HAP-1 (cell line): ENCODE results near the gene NFIC.
"Not testable (repeated sequence)": the region's sequence is repeated elsewhere in the genome, so short reads cannot be mapped to it uniquely, and the experiment has no call there.

Experiments used
- DNase-seq, 2 experiments: peaks; one replicate each; pipeline ENCODE4 v3.0.0-alpha.2; 2016 to 2020; ENCODE audit warnings: low spot score in 2 of 2
- H3K27me3 ChIP-seq: fragments of 250-450 bp; sonication (Bioruptor Pico); 2 replicates; pipeline ENCODE4 v1.5.1; 2020; ENCODE audit warnings: low read depth, mild to moderate bottlenecking, moderate library complexity
- H3K36me3 ChIP-seq: fragments of 250-450 bp; sonication (Bioruptor Pico); replicated peaks from 2 replicates; pipeline ENCODE4 v1.5.1; 2020; ENCODE audit warnings: mild to moderate bottlenecking
- H3K4me1 ChIP-seq: fragments of 250-450 bp; sonication (Bioruptor Pico); 2 replicates; pipeline ENCODE4 v1.5.1; 2020; ENCODE audit warnings: mild to moderate bottlenecking
- H3K4me3 ChIP-seq: fragments of 250-450 bp; sonication (Bioruptor Pico); 2 replicates; pipeline ENCODE4 v1.5.1; 2020; ENCODE audit warnings: mild to moderate bottlenecking, moderate library complexity
- H3K9me3 ChIP-seq: fragments of 250-450 bp; sonication (Bioruptor Pico); 2 replicates; pipeline ENCODE4 v1.5.1; 2020; ENCODE audit warnings: mild to moderate bottlenecking, moderate library complexity
- in situ Hi-C: fragments of 300-500 bp; cut with MboI; formaldehyde crosslinking; loops from 3 replicates; pipeline ENCODE4 v1.14.3; 2020; ENCODE audit warnings: low sequenced_read_pairs, inconsistent platforms, mixed read lengths

NFIC gene

GRCh38 chr19:3381701-3382372, 15.5 kb downstream of the NFIC start:
- no peak for DNase-seq
- in situ Hi-C loops = no loop called here
- Histone ChIP-seq H3K36me3 (peaks cover 33% of the 10 kb centered on the region), H3K9me3 (no peaks in the 10 kb centered on the region), H3K27me3 (no peaks in the 10 kb centered on the region), H3K4me3 (no peak overlapping the region), H3K4me1 (no peaks in the 10 kb centered on the region)

DNA sequence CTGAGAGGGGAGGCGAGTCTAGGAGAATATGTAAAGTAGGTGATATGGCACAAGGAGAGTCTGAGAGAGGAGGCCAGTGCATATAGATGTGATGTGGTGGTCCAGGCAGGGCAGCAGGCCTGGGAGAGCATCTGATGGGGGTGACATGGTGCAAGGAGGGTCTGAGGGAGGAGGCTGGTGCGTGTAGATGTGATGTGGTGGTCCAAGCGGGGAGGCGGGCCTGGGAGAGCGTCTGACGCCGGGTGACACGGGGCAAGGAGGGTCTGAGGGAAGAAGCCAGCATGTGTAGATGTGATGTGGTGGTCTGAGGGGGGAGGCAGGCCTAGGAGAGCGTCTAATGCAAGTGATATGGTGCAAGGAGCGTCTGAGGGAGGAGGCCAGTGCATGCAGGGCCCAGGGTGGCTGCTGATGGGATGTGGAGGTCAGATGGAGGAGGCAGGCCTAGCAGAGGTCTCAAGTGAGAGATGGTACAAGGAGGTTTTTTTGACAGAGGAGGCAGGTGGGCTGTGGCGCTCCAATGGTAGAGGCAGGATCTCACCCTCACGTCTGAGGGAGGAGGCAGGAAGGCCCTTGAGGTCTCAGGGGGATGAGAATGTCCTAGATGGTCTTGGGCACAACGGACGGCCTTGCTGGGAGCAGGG, 16.2 kb downstream of the NFIC start:
- Histone ChIP-seq H3K27me3 (no peaks in the 10 kb centered on the region), H3K4me3 (no peak overlapping the region), H3K36me3 (peaks cover 33% of the 10 kb centered on the region), H3K4me1 (no peaks in the 10 kb centered on the region), H3K9me3 (no peaks in the 10 kb centered on the region)
- DNase-seq = no peak
- in situ Hi-C loops = no loop called here

DNA sequence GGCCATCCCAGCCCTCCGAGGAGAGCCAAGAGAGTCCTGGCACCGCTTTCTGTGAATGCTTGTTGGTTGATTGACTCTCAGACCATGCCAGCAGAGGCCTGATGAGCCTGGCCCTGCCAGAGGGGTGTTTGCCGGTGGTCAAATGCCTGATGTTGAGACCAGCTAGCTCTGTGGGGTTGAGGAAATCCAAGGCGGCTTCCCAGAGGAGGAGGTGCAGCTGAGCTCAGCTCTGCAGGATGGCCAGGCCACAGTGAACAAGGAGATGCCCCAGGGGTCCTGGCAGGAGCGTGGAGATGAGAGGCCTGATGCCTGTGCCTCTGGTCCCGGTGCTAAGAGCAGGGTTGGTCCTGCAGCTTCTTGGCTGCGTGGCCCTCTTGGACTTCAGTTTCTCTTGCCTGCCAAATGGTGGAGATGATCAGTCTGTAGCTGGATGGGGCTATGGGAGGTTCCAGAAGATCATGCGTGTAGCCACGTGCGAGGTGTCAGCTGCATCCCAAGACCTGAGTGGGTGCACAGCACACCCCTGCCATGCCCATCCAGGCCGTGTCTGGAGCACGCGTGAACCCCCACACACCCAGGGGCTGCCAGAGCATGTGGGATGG, 16.8 kb downstream of the NFIC start:
- in situ Hi-C loops = no loop called here

DNA sequence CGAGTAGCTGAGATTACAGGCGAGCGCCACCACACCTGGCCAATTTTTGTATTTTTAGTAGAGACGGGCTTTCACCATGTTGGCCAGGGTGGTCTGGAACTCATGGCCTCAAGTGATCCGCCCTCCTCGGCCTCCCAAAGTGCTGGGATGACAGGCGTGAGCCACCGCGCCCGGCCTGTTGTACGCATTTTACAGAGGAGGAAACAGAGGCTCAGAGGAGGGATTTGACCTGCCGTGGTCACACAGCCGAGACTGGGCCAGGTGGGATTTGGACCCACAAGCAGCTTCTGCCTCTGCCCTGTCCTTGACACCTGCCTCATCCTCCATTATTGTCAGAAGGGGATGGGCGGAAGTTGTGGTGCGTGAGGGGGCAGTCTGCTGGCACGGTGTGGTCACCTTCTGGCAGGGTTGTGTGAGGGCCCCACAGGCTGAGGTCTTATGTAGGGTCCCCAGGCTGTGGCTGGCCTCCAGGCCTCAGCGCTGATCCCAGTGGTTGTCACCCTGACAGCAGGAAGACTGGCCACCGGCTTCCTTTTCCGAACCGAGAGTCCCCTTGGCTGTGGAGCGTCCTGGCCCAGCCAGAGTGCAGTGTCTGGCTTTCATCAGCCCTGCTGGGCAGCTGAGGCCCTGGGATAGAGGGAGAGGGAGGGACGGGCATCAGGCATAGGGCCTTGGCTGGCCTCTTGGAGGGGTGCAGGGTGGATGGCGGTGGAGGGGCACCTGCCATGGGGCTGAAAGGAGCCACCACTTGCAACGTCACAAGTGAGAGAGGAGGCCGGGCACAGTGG, 20.3 kb downstream of the NFIC start:
- Histone ChIP-seq H3K36me3 (peaks cover 31% of the 10 kb centered on the region), H3K9me3 (no peaks in the 10 kb centered on the region), H3K4me3 (no peak overlapping the region), H3K27me3 (no peaks in the 10 kb centered on the region), H3K4me1 (no peaks in the 10 kb centered on the region)
- DNase-seq = no peak
- in situ Hi-C loops = no loop called here

More for the DNA sequence above, 16.8 kb downstream of the NFIC start:
- peaks cover 33% of the 10 kb centered on the region for H3K36me3 ChIP-seq
- DNase-seq = no peak
- H3K27me3 ChIP-seq = no peaks in the 10 kb centered on the region
- no peaks in the 10 kb centered on the region for H3K9me3 ChIP-seq
- H3K4me3 ChIP-seq = no peak overlapping the region
- no peaks in the 10 kb centered on the region for H3K4me1 ChIP-seq

DNA sequence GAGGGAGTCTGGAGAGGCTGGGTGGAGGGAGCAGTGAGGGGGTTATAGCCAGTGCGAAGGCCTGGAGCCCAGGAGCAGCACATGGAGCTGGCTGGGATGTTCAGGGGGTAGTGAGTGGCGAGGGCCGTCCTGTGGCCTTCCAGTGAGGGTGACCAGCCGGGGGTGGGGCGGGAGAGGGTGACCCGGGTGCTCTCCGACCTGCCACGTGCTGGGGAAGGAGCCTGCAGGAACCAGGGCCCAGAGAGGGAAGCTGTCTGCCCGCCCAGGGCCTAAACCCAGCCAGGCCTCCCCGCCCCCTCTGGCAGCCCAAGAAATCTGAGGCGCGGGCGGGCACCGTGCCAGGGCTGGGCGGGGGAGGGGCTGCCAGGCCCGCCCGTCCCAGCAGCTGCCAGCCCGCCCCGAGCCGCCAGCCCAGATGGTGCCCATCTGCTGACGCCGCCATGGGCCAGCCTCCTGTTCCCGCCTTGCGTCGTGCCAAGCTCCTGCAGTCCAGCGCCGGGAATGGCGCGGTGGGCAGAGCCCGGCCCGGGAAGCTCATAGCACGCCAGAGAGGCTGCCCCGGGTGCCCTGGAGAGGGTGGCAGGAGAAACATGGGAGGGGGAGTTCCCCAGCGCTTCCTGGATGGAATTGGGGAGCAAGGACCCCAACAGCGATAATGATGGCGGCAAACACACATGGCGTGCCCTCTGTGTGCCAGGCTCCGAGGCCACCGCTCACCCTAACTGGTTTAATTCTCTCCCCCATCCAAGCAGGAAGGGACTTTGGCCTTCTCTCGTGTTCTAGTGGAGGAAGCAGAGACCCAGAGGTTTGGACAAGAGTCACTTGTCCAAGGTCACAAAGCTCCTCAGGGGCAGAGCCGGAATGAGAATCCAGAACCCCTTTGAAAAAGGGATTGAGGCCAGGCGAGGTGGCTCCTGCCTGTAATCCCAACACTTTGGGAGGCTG, 21.5 kb downstream of the NFIC start:
- H3K4me3 ChIP-seq = no peak overlapping the region
- in situ Hi-C loops = no loop called here
- no peak for DNase-seq
- H3K36me3 ChIP-seq = peaks cover 20% of the 10 kb centered on the region
- H3K27me3 ChIP-seq = no peaks in the 10 kb centered on the region
- no peaks in the 10 kb centered on the region for H3K4me1 ChIP-seq
- H3K9me3 ChIP-seq = no peaks in the 10 kb centered on the region

GRCh38 chr19:3389446-3389778, 23.0 kb downstream of the NFIC start:
- peaks cover 11% of the 10 kb centered on the region for H3K36me3 ChIP-seq
- H3K27me3 ChIP-seq = no peaks in the 10 kb centered on the region
- H3K4me1 ChIP-seq = no peaks in the 10 kb centered on the region

DNA sequence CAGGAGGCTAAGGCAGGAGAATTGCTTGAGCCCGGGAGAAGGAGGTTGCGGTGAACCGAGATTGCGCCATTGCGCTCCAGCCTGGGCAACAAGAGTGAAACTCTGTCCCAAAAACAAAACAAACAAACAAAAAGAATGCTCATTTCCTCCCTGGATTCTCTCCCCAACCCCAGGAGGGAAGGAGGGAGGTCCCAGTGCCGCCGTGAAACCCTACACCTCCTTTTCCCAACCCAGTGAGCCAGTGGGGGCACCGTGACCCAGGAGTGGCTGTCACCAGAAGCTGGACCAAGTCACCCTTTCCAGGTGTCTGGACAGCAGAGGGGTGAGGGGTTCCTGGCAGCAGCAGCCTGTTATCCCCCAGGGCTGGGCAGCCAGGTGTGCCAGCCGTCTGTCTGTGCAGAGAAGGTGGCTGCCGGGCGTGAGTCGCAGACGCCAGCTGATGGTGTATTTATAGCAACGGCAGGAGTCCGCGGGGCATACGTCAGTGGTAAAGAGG, 23.5 kb downstream of the NFIC start:
- Histone ChIP-seq H3K9me3 (no peaks in the 10 kb centered on the region), H3K36me3 (peaks cover 15% of the 10 kb centered on the region), H3K4me1 (no peaks in the 10 kb centered on the region), H3K27me3 (no peaks in the 10 kb centered on the region), H3K4me3 (no peak overlapping the region)
- no peak for DNase-seq
- in situ Hi-C loops = no loop called here

More at GRCh38 chr19:3389446-3389778, 23.0 kb downstream of the NFIC start:
- Histone ChIP-seq H3K9me3 (no peaks in the 10 kb centered on the region), H3K4me3 (no peak overlapping the region)
- in situ Hi-C loops = no loop called here
- DNase-seq = no peak

DNA sequence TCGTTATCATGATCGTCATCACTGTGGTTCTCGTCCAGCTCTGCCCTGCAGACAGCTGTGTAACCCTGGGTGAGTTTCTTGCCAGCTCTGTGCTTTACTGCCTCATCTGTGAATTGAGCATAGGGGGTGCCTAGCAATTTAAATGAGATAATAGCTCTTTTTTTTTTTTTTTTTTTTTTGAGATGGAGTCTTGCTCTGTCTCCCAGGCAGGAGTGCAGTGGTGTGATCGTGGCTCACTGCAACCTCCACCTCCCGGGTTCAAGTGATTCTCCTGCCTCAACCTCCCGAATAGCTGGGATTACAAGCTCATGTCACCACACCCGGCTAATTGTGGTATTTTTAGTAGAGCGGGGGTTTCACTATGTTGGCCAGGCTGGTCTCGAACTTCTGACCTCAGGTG, 25.5 kb downstream of the NFIC start:
- H3K4me1 ChIP-seq, H3K27me3 ChIP-seq: not testable (repeated sequence)

DNA sequence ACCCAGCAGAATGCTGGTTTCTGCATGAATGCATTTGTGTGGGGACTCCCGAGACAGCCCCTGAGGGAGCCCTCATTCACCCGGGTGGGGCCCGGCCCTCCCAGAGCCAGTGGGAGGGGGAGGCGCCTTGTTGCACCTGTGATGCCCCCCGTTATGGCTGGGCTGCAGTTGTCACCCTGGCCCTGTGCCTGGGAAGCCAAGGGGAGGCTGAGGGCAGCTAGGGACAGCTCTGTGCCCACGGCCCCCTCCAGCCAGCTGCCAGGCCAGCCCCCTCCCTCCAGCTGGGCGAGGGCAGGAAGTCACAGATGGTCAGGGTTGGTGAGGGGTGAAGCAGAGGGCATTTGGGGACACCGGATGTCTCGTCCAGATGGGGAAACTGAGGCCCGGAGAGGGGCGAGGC, 26.1 kb downstream of the NFIC start:
- Histone ChIP-seq H3K36me3 (peaks cover 13% of the 10 kb centered on the region), H3K4me1 (no peaks in the 10 kb centered on the region), H3K27me3 (no peaks in the 10 kb centered on the region), H3K9me3 (no peaks in the 10 kb centered on the region), H3K4me3 (no peak overlapping the region)
- no peak for DNase-seq
- in situ Hi-C loops = no loop called here

More for the DNA sequence above, 25.5 kb downstream of the NFIC start:
- DNase-seq, H3K9me3 ChIP-seq, H3K4me3 ChIP-seq, in situ Hi-C loops: not testable (repeated sequence)
- peaks cover 13% of the 10 kb centered on the region for H3K36me3 ChIP-seq

- Histone ChIP-seq H3K36me3 (peaks cover 14% of the 10 kb centered on the region), H3K4me1 (no peaks in the 10 kb centered on the region), H3K27me3 (no peaks in the 10 kb centered on the region), H3K9me3 (no peaks in the 10 kb centered on the region), H3K4me3 (no peak overlapping the region)
- no peak for DNase-seq
- in situ Hi-C loops = no loop called here
These were observed 30.5 kb downstream of the NFIC start for GRCh38 chr19:3396881-3397265.

GRCh38 chr19:3397266-3398022, 31.1 kb downstream of the NFIC start:
- DNase-seq = peak in 1 of 2 experiments; percentile 55
- Histone ChIP-seq H3K36me3 (peaks cover 14% of the 10 kb centered on the region), H3K27me3 (no peaks in the 10 kb centered on the region), H3K9me3 (no peaks in the 10 kb centered on the region), H3K4me3 (no peak overlapping the region), H3K4me1 (no peaks in the 10 kb centered on the region)
- in situ Hi-C loops = no loop called here

GRCh38 chr19:3398114-3398899, 31.9 kb downstream of the NFIC start:
- no peaks in the 10 kb centered on the region for H3K4me1 ChIP-seq
- no peaks in the 10 kb centered on the region for H3K27me3 ChIP-seq
- no peak for DNase-seq
- in situ Hi-C loops = no loop called here
- no peak overlapping the region for H3K4me3 ChIP-seq
- no peaks in the 10 kb centered on the region for H3K9me3 ChIP-seq
- H3K36me3 ChIP-seq = peaks cover 14% of the 10 kb centered on the region
